Suprapubic skin (tissue), 4 donors: ENCODE results near the gene CCR4.

Experiments used
- CTCF ChIP-seq, 2 donors: fragments of 200-600 bp in 1 of 2; fragments of 450-650 bp in 1 of 2; sonication (generic) in 1 of 2; IDR thresholded peaks; one replicate each; pipeline ENCODE4 v1.5.1; 2016 to 2019; ENCODE audit warnings: antibody characterized with exemption in 2 of 2, mild to moderate bottlenecking in 1 of 2, moderate library complexity in 1 of 2
- EP300 ChIP-seq: sonication (generic); formaldehyde crosslinking; IDR thresholded peaks from one replicate; pipeline ENCODE4 v1.6.1; 2017; ENCODE audit warnings: antibody characterized with exemption
- POLR2A ChIP-seq, 2 donors: fragments of 450-650 bp; IDR thresholded peaks; one replicate each; pipeline ENCODE4 v1.6.1; 2017; ENCODE audit warnings: antibody characterized with exemption in 2 of 2, mild to moderate bottlenecking in 2 of 2, moderate library complexity in 2 of 2
- POLR2AphosphoS5 ChIP-seq, 3 donors: sonication (generic); formaldehyde crosslinking; IDR thresholded peaks; one replicate each; pipeline ENCODE4 v1.6.1; 2017; ENCODE audit warnings: antibody characterized with exemption in 3 of 3

GRCh38 chr3:32989171-32989570, 37.7 kb downstream of the CCR4 start:
- TF ChIP-seq CTCF (IDR thresholded peaks at IDR 0.05) (no peak), POLR2AphosphoS5 (IDR thresholded peaks at IDR 0.05) (no peak), EP300 (no peak), POLR2A (IDR thresholded peaks at IDR 0.05) (no peak)
